Upper lobe of left lung (tissue), 4 donors: Measurements from ENCODE around the gene OPCML.

ENCODE experiments used
- POLR2A ChIP-seq, 4 donors: fragments of 450-650 bp; IDR thresholded peaks; one replicate each; pipeline ENCODE4 v1.5.1; 2016 to 2017; ENCODE audit warnings: antibody characterized with exemption in 4 of 4, mild to moderate bottlenecking in 2 of 4
- TF ChIP-seq, protein P1 (sequence below), 6 experiments: fragments of 450-650 bp in 4 of 6; fragments of 200-600 bp in 2 of 6; sonication (generic) in 2 of 6; IDR thresholded peaks; one replicate each; pipeline ENCODE4 v1.5.1; 2016 to 2019; ENCODE audit warnings: antibody characterized with exemption in 6 of 6

DNA sequence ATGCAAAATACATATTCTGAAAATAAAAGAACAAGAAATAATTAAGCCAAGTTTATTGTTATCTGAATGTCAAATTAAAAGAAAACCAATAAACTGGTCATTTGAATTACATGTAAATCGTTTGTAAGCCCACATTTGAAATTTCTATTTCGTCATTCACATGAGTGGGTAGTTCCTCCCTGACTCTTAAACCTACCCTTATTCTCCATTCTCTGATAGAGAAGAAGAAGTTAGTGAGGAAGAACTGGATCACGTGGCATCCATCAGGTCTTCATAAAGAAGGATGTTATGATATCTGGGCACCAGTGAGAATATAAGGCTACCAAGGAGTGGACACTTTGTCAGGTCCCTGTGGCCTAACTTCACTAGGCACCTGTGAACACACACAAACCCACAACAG lies 328.1 kb downstream of the OPCML start:
- TF ChIP-seq, protein P1, sequence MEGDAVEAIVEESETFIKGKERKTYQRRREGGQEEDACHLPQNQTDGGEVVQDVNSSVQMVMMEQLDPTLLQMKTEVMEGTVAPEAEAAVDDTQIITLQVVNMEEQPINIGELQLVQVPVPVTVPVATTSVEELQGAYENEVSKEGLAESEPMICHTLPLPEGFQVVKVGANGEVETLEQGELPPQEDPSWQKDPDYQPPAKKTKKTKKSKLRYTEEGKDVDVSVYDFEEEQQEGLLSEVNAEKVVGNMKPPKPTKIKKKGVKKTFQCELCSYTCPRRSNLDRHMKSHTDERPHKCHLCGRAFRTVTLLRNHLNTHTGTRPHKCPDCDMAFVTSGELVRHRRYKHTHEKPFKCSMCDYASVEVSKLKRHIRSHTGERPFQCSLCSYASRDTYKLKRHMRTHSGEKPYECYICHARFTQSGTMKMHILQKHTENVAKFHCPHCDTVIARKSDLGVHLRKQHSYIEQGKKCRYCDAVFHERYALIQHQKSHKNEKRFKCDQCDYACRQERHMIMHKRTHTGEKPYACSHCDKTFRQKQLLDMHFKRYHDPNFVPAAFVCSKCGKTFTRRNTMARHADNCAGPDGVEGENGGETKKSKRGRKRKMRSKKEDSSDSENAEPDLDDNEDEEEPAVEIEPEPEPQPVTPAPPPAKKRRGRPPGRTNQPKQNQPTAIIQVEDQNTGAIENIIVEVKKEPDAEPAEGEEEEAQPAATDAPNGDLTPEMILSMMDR (IDR thresholded peaks at IDR 0.05) = no peak
- TF ChIP-seq POLR2A (IDR thresholded peaks at IDR 0.05) = no peak
